ENCODE data around the gene SPTBN5. TPM values are rescaled to one million over a fixed set of nuclear protein-coding genes. Genes with fewer than 3 reads are reported as not detected.

Gene SPTBN5
- total RNA-seq, 4 donors from 2014 or later = 0.27 to 4.1 (median 1.8) TPM; not detected in 1

GRCh38 chr15:41851755-41852370, 42.0 kb downstream of the SPTBN5 start:
- Histone ChIP-seq H3K36me3 (peaks cover 0 to 15% (median 0%) of the 10 kb centered on the region in 3 donors), H3K27ac (no peak overlapping the region), H3K4me1 (no peaks in the 10 kb centered on the region), H3K27me3 (no peaks in the 10 kb centered on the region), H3K9me3 (no peaks in the 10 kb centered on the region), H3K4me3 (no peak overlapping the region)
- TF ChIP-seq POLR2A (IDR thresholded peaks at IDR 0.05) (no peak), CTCF (IDR thresholded peaks at IDR 0.05) (no peak)
- DNase-seq = no peak

GRCh38 chr15:41851167-41851523, 42.7 kb downstream of the SPTBN5 start:
- no peaks in the 10 kb centered on the region for H3K9me3 ChIP-seq
- no peak overlapping the region for H3K4me3 ChIP-seq
- TF ChIP-seq CTCF (IDR thresholded peaks at IDR 0.05) (no peak), POLR2A (IDR thresholded peaks at IDR 0.05) (no peak)
- H3K27me3 ChIP-seq = no peaks in the 10 kb centered on the region
- peaks cover 0 to 22% (median 0%) of the 10 kb centered on the region in 3 donors for H3K36me3 ChIP-seq
- no peak for DNase-seq
- no peak overlapping the region for H3K27ac ChIP-seq
- H3K4me1 ChIP-seq = no peaks in the 10 kb centered on the region

- Histone ChIP-seq H3K27ac (no peak overlapping the region), H3K4me1 (no peaks in the 10 kb centered on the region), H3K4me3 (no peak overlapping the region), H3K36me3 (peaks cover 0 to 27% (median 0%) of the 10 kb centered on the region in 3 donors), H3K9me3 (no peaks in the 10 kb centered on the region), H3K27me3 (no peaks in the 10 kb centered on the region)
- no peak for DNase-seq
- TF ChIP-seq CTCF (IDR thresholded peaks at IDR 0.05) (no peak), POLR2A (IDR thresholded peaks at IDR 0.05) (no peak)
Observed at GRCh38 chr15:41850482-41851166, 43.2 kb downstream of the SPTBN5 start.

- H3K4me1 ChIP-seq = no peaks in the 10 kb centered on the region
- no peak overlapping the region for H3K4me3 ChIP-seq
- no peaks in the 10 kb centered on the region for H3K27me3 ChIP-seq
- no peaks in the 10 kb centered on the region for H3K9me3 ChIP-seq
- H3K27ac ChIP-seq = no peak overlapping the region
- no peak for DNase-seq
- H3K36me3 ChIP-seq = peaks cover 0 to 35% (median 0%) of the 10 kb centered on the region in 3 donors
- TF ChIP-seq POLR2A (IDR thresholded peaks at IDR 0.05) (no peak), CTCF (IDR thresholded peaks at IDR 0.05) (no peak)
Observed at GRCh38 chr15:41849861-41850260, 44.0 kb downstream of the SPTBN5 start.

- TF ChIP-seq CTCF (IDR thresholded peaks at IDR 0.05) = no peak
- TF ChIP-seq POLR2A (IDR thresholded peaks at IDR 0.05) = no peak
- Histone ChIP-seq H3K4me1 (no peaks in the 10 kb centered on the region), H3K27ac (no peak overlapping the region), H3K27me3 (no peaks in the 10 kb centered on the region), H3K4me3 (no peak overlapping the region), H3K36me3 (peaks cover 0 to 42% (median 0%) of the 10 kb centered on the region in 3 donors), H3K9me3 (no peaks in the 10 kb centered on the region)
- DNase-seq = no peak
Observed at GRCh38 chr15:41849204-41849603, 44.6 kb downstream of the SPTBN5 start.

All from Peyer's patch (tissue), 4 donors.